HepG2 (cell line): ENCODE data around the gene ZPR1. TPM values are rescaled to one million over a fixed set of nuclear protein-coding genes. Genes with fewer than 3 reads are reported as not detected.

ENCODE experiments used
- ATAC-seq: fragments of 200-7000 bp; cut with Tn5 transposase; 3 replicates; pipeline ENCODE4 v1.9.1; 2020; ENCODE audit warnings: mild to moderate bottlenecking, moderate library complexity
- BruUV-seq: library from RNA; stranded (reverse); fragments of 400-500 nt; replicated peaks from 2 replicates; lab custom pipeline; 2021; lab: Mats Ljungman, UMichigan
- CTCF ChIA-PET: fragments of 300-600 bp; formaldehyde crosslinking; extraction: SDS; loops from one replicate; lab custom pipeline; 2021; ENCODE audit warnings: low total read pairs, inconsistent platforms, low intra/inter-chr PET ratio; lab: Yijun Ruan, JAX
- POLR2A ChIA-PET: fragments of 350-600 bp; sonication (Branson Sonifier 250); formaldehyde crosslinking; loops from one replicate; lab custom pipeline; 2020; ENCODE audit warnings: antibody characterized with exemption, inconsistent platforms; lab: Yijun Ruan, JAX
- DNase-seq: peaks from one replicate; pipeline ENCODE4 v3.0.0-alpha.2; 2015; ENCODE audit warnings: low spot score
- FAIRE-seq: peaks from 3 replicates; lab custom pipeline; 2011; peaks lifted over from hg19 to GRCh38; lab: Jason Lieb, UNC
- H2AFZ ChIP-seq: one replicate; pipeline ENCODE4 v1.6.1; 2011; ENCODE audit warnings: low read length, inconsistent platforms
- H3K27ac ChIP-seq: fragments of 300-600 bp; 3 replicates; pipeline ENCODE4 v1.8.0; 2011; ENCODE audit warnings: mixed run types, mild to moderate bottlenecking, mixed read lengths, low read length, inconsistent platforms; ENCODE audit not compliant: insufficient read depth; ENCODE audit errors: extremely low read length
- H3K27me3 ChIP-seq, 2 experiments: fragments of 200-600 bp in 1 of 2; 2 replicates in 1 of 2; 3 replicates in 1 of 2; pipeline versions ENCODE4 v1.6.0 to v1.8.0; 2011; ENCODE audit warnings: low read length in 2 of 2, mild to moderate bottlenecking in 2 of 2, moderate library complexity in 2 of 2, inconsistent platforms in 1 of 2; ENCODE audit not compliant: insufficient read depth in 2 of 2, control insufficient read depth in 1 of 2
- H3K36me3 ChIP-seq, 2 experiments: fragments of 200-600 bp in 1 of 2; replicated peaks in 1 of 2; 2 replicates in 1 of 2; 3 replicates in 1 of 2; pipeline versions ENCODE4 v1.5.1 to v1.8.0; 2011; ENCODE audit warnings: low read length in 2 of 2, inconsistent platforms in 1 of 2; ENCODE audit not compliant: insufficient read depth in 2 of 2, control insufficient read depth in 1 of 2
- H3K4me1 ChIP-seq: 2 replicates; pipeline ENCODE4 v1.5.1; 2012; ENCODE audit warnings: low read length, inconsistent platforms; ENCODE audit not compliant: insufficient read depth
- H3K4me2 ChIP-seq: 2 replicates; pipeline ENCODE4 v1.6.0; 2011; ENCODE audit warnings: low read depth, low read length, inconsistent platforms
- H3K4me3 ChIP-seq, 3 experiments: fragments of 200-600 bp in 1 of 3; sonication (generic), shearing (Covaris generic) in 1 of 3; replicated peaks in 1 of 3; 2 replicates each; pipeline ENCODE4 v1.5.1; 2011 to 2016; ENCODE audit warnings: low read length in 3 of 3, inconsistent platforms in 2 of 3, low read depth in 2 of 3, mild to moderate bottlenecking in 2 of 3, control low read depth in 1 of 3, mixed read lengths in 1 of 3; ENCODE audit not compliant: insufficient read depth in 1 of 3
- H3K79me2 ChIP-seq: one replicate; pipeline ENCODE4 v1.6.1; 2011; ENCODE audit warnings: low read length, inconsistent platforms; ENCODE audit not compliant: insufficient read depth
- H3K9ac ChIP-seq: 2 replicates; pipeline ENCODE4 v1.6.0; 2011; ENCODE audit warnings: mild to moderate bottlenecking, low read depth, low read length, inconsistent platforms; ENCODE audit not compliant: insufficient read depth
- H3K9me3 ChIP-seq: 2 replicates; pipeline ENCODE4 v1.5.1; 2012; ENCODE audit warnings: mild to moderate bottlenecking, low read length
- H4K20me1 ChIP-seq: 2 replicates; pipeline ENCODE4 v1.6.0; 2011; ENCODE audit warnings: inconsistent platforms, mild to moderate bottlenecking, low read length, moderate library complexity; ENCODE audit not compliant: insufficient read depth
- BORCS8-MEF2B ChIP-seq: sonication (generic); formaldehyde crosslinking; IDR thresholded peaks from 2 replicates; pipeline ENCODE4 v1.8.0; 2022; ENCODE audit warnings: mild to moderate bottlenecking, missing genetic modification reagents
- KLF16 ChIP-seq, 2 experiments: sonication (generic) in 1 of 2; formaldehyde crosslinking in 1 of 2; IDR thresholded peaks; 2 replicates each; pipeline versions ENCODE4 v1.6.1 to v1.8.0; 2016 to 2023; ENCODE audit warnings: missing genetic modification reagents in 2 of 2, missing compliant biosample characterization in 1 of 2
- MBNL3 ChIP-seq: fragments of 250-450 bp; sonication (Bioruptor Pico); conservative IDR thresholded peaks from 2 replicates; pipeline ENCODE4 v1.8.0; 2022; ENCODE audit warnings: mild to moderate bottlenecking, inconsistent platforms
- PITX1 ChIP-seq: sonication (generic); formaldehyde crosslinking; IDR thresholded peaks from 2 replicates; pipeline ENCODE4 v1.5.1; 2020; ENCODE audit warnings: mild to moderate bottlenecking, missing genetic modification reagents
- REST ChIP-seq, 2 experiments: IDR thresholded peaks; 2 replicates each; pipeline ENCODE4 v1.6.1; 2011 to 2012; ENCODE audit warnings: low read length in 2 of 2, borderline replicate concordance in 1 of 2, low read depth in 1 of 2, mild to moderate bottlenecking in 1 of 2, moderate library complexity in 1 of 2
- SMARCE1 ChIP-seq: fragments of 450-650 bp; IDR thresholded peaks from 2 replicates; pipeline ENCODE4 v1.6.1; 2017; ENCODE audit warnings: borderline replicate concordance
- ZNF350 ChIP-seq: sonication (generic); formaldehyde crosslinking; IDR thresholded peaks from 2 replicates; pipeline ENCODE4 v1.4.0; 2020; ENCODE audit warnings: mild to moderate bottlenecking, low read depth, missing genetic modification reagents, borderline replicate concordance
- ZNF652 ChIP-seq: IDR thresholded peaks from 2 replicates; pipeline ENCODE4 v1.6.1; 2016; ENCODE audit warnings: low read depth, borderline replicate concordance
- ZNF704 ChIP-seq: sonication (generic); formaldehyde crosslinking; IDR thresholded peaks from 2 replicates; pipeline ENCODE4 v1.8.1; 2023; ENCODE audit warnings: mild to moderate bottlenecking, inconsistent platforms, moderate library complexity, missing genetic modification reagents, borderline replicate concordance
- WGBS: methylation state at CpG from one replicate; pipeline ENCODE4 v1.1.6; 2017; ENCODE audit warnings: low lambda C conversion rate; 5-methylcytosine and 5-hydroxymethylcytosine counted together
- in situ Hi-C: cut with HindIII; loops from 2 replicates; pipeline ENCODE4 v1.10.0; 2017; ENCODE audit warnings: low pct_unique_long_range_greater_than_20kb; ENCODE audit not compliant: extremely low pct_ligation_motif_present
- intact Hi-C: fragments of 100-400 bp; cut with micrococcal nuclease; formaldehyde crosslinking; loops from one replicate; pipeline ENCODE4 v1.10.0; 2022; ENCODE audit not compliant: unreplicated experiment
- polyA plus RNA-seq, 8 experiments: library from polyadenylated mRNA; depleted of rRNA in 3 of 8; stranded (reverse) in 7 of 8; unstranded in 1 of 8; fragments of >200 nt; fragmentation: Illumina TruSeq in 4 of 8; extraction: Trizol in 4 of 8; gene quantifications; 2 replicates each; pipeline versions ENCODE4 v1.2.1 to v1.2.3, GENCODE V29; 2011 to 2016; ENCODE audit warnings: low read depth in 4 of 8, missing spikeins in 1 of 8, mixed read lengths in 1 of 8; ENCODE audit not compliant: insufficient read depth in 1 of 8
- total RNA-seq, 5 experiments: library from RNA; depleted of rRNA; stranded (reverse); fragments of >200 nt; fragmentation: Illumina TruSeq; extraction: Trizol; gene quantifications; 2 replicates each; pipeline ENCODE4 v1.2.3, GENCODE V29; 2016; ENCODE audit warnings: low read depth in 1 of 5
- TF ChIP-seq, protein P1 (sequence below): sonication (generic); formaldehyde crosslinking; IDR thresholded peaks from 2 replicates; pipeline ENCODE4 v1.4.0; 2020; ENCODE audit warnings: missing genetic modification reagents, borderline replicate concordance

Gene ZPR1
- total and polyA plus RNA-seq, 2 of the 13 experiments (the other 11 are each of a cell fraction or from before 2014, with no cell fraction given): 40.0 to 79.3 TPM

- WGBS: 81% methylated on average over 4 of the region's 4 CpGs
- Histone ChIP-seq H3K9me3 (no peaks in the 10 kb centered on the region), H2AFZ (no peak overlapping the region), H3K36me3 (no peaks in the 10 kb centered on the region), H3K4me2 (no peak overlapping the region), H4K20me1 (no peaks in the 10 kb centered on the region), H3K4me3 (no peak overlapping the region), H3K27ac (no peak overlapping the region), H3K9ac (no peak overlapping the region), H3K4me1 (peaks cover 93% of the 10 kb centered on the region), H3K79me2 (no peaks in the 10 kb centered on the region), H3K27me3 (no peaks in the 10 kb centered on the region)
- ATAC-seq (no peak), FAIRE-seq (no peak), DNase-seq (no peak)
- ChIA-PET POLR2A (interaction anchor here (2.6 to 7.7 kb wide), 4 partner anchors 14 to 25 kb away, joined by 35 to 778 read pairs (median 74); partner anchors contain the start of genes APOA1, APOA4 and APOC3), CTCF (no interaction called here)
- intact Hi-C loops: no loop called here
- no peak for TF ChIP-seq ZNF652 (CRISPR knock-in tag)
- TF ChIP-seq, all 625 proteins: peak for 0
- in situ Hi-C loops: no loop called here
- no TSS peak for BruUV-seq
These were observed 24.3 kb upstream of the ZPR1 start for GRCh38 chr11:116812109-116812508.

DNA sequence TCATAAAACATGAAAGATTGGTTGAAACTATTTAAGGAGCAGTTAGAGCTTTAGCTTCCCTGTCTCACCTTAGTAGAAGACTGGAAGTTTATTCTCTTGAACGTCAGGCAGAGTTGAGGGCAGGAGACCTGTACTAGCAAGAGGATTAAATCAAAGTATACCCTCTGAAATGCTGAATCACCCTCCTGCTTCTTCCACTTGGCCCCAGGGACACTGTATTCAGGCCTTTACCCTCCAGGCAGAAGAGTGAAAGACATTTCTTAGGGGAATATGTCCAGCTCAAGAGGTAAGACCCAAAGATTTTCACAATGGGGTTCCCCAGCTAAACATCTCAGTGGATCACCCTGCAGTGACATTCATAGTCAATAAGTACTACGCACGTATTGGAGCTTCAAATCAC lies 23.4 kb upstream of the ZPR1 start:
- BruUV-seq: no TSS peak
- Histone ChIP-seq H3K27ac (peak overlapping the region; percentile 4), H3K27me3 (no peaks in the 10 kb centered on the region), H3K79me2 (no peaks in the 10 kb centered on the region), H3K9me3 (no peaks in the 10 kb centered on the region), H3K4me3 (no peak overlapping the region), H4K20me1 (no peaks in the 10 kb centered on the region), H3K9ac (no peak overlapping the region), H3K4me1 (peaks cover 93% of the 10 kb centered on the region), H2AFZ (no peak overlapping the region), H3K4me2 (no peak overlapping the region), H3K36me3 (no peaks in the 10 kb centered on the region)
- ChIA-PET POLR2A (interaction anchor here (7.7 to 8.5 kb wide), 2 partner anchors 18 to 19 kb away, joined by 291 to 778 read pairs; partner anchors contain the start of genes APOA1, APOA4, APOA5 and APOC3), CTCF (no interaction called here)
- intact Hi-C loops: no loop called here
- in situ Hi-C loops: no loop called here
- ATAC-seq (no peak), DNase-seq (no peak), FAIRE-seq (no peak)
- 94% methylated on average over 3 of the region's 3 CpGs for WGBS
- TF ChIP-seq, protein P1, sequence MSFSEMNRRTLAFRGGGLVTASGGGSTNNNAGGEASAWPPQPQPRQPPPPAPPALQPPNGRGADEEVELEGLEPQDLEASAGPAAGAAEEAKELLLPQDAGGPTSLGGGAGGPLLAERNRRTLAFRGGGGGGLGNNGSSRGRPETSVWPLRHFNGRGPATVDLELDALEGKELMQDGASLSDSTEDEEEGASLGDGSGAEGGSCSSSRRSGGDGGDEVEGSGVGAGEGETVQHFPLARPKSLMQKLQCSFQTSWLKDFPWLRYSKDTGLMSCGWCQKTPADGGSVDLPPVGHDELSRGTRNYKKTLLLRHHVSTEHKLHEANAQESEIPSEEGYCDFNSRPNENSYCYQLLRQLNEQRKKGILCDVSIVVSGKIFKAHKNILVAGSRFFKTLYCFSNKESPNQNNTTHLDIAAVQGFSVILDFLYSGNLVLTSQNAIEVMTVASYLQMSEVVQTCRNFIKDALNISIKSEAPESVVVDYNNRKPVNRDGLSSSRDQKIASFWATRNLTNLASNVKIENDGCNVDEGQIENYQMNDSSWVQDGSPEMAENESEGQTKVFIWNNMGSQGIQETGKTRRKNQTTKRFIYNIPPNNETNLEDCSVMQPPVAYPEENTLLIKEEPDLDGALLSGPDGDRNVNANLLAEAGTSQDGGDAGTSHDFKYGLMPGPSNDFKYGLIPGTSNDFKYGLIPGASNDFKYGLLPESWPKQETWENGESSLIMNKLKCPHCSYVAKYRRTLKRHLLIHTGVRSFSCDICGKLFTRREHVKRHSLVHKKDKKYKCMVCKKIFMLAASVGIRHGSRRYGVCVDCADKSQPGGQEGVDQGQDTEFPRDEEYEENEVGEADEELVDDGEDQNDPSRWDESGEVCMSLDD (CRISPR knock-in tag): no peak
- TF ChIP-seq BORCS8-MEF2B (no peak), MBNL3 (CRISPR knock-in tag) (no peak), PITX1 (CRISPR knock-in tag) (no peak), SMARCE1 (no peak), REST (IDR thresholded peaks at IDR 0.05; ENCODE audit: borderline replicate concordance in 1 of 2, low read depth in 1 of 2, low read length in 2 of 2) (no peak), ZNF704 (no peak), ZNF350 (CRISPR knock-in tag) (no peak), KLF16 (CRISPR knock-in tag; IDR thresholded peaks at IDR 0.05) (no peak)
